ENCODE measurements around the gene ARGLU1. TPM values are rescaled to one million over a fixed set of nuclear protein-coding genes. Genes with fewer than 3 reads are reported as not detected.
A peak's percentile ranks its signal among the peaks of the same experiment; 100 is the strongest.

Gene ARGLU1
- total and polyA plus RNA-seq, 2 experiments from 2014 or later: 108 to 166 TPM

DNA sequence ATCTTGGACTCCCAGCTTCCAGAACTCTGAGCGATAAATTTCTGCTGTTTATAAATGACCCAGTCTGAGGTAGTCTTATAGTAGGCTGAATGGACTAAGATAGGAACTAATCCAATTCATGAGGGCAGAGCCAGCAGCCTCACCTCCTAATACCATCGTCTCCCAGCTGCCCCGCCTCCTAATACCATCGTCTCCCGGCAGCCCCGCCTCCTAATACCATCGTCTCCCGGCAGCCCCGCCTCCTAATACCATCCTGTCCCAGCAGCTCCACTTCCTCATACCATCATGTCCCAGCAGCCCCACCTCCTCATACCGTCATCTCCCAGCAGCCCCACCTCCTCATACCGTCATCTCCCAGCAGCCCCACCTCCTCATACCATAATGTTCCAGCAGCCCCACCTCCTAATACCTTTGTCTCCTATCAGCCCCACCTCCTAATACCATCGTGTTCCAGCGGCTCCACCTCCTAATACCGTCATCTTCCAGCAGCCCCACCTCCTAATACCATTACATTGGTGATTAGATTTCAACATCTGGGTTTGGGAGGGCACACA, 2.4 kb upstream of the ARGLU1 start:
- Mint-ChIP-seq H3K4me3 (peak overlapping the region; percentile 39), H3K27ac (peak overlapping the region; percentile 91)

More for the DNA sequence above, 2.4 kb upstream of the ARGLU1 start:
- no peaks in the 10 kb centered on the region for H3K36me3 ChIP-seq (ENCODE audit: insufficient read depth)
- H4K20me1 ChIP-seq (replicated peaks; ENCODE audit: insufficient read depth): peaks cover 16% of the 10 kb centered on the region
- no peaks in the 10 kb centered on the region for H3K27me3 ChIP-seq (ENCODE audit: insufficient read depth)
- no peak overlapping the region for H3K27ac ChIP-seq (ENCODE audit: low read depth)
- peaks cover 36% of the 10 kb centered on the region for H3K79me2 ChIP-seq (replicated peaks; ENCODE audit: insufficient read depth)
- peaks cover 21% of the 10 kb centered on the region for H3K4me1 ChIP-seq (ENCODE audit: insufficient read depth)
- H3K4me3 ChIP-seq: peak overlapping the region; percentile 28; the same call in 1 of the 2 replicates
- H3F3A ChIP-seq (replicated peaks; ENCODE audit: low read depth): no peaks in the 10 kb centered on the region
- peak; percentile 95 for DNase-seq (ENCODE audit: low spot score)
- Mint-ChIP-seq H3K36me3 (ENCODE audit: low read depth) (peaks cover 4% of the 10 kb centered on the region; the same call in 2 of the 3 replicates), H3K9me3 (no peaks in the 10 kb centered on the region; the same call in 2 of the 3 replicates), H3K4me1 (peaks cover 17% of the 10 kb centered on the region; the same call in 2 of the 3 replicates), H3K27me3 (ENCODE audit: insufficient read depth, low read depth, poor library complexity) (peaks cover 11% of the 10 kb centered on the region)
- TF ChIP-seq EZH2 (IDR thresholded peaks at IDR 0.05; ENCODE audit: low read depth, unreplicated experiment) (no peak), CREB1 (CRISPR knock-in tag; IDR thresholded peaks at IDR 0.05; ENCODE audit: low read depth) (peak; percentile 80), ZNF462 (CRISPR knock-in tag; IDR thresholded peaks at IDR 0.05) (no peak), POLR2AphosphoS5 (IDR thresholded peaks at IDR 0.05; ENCODE audit: low read depth) (peak; percentile 18; the same call in 1 of the 2 replicates)
- TF ChIP-seq, protein P1, sequence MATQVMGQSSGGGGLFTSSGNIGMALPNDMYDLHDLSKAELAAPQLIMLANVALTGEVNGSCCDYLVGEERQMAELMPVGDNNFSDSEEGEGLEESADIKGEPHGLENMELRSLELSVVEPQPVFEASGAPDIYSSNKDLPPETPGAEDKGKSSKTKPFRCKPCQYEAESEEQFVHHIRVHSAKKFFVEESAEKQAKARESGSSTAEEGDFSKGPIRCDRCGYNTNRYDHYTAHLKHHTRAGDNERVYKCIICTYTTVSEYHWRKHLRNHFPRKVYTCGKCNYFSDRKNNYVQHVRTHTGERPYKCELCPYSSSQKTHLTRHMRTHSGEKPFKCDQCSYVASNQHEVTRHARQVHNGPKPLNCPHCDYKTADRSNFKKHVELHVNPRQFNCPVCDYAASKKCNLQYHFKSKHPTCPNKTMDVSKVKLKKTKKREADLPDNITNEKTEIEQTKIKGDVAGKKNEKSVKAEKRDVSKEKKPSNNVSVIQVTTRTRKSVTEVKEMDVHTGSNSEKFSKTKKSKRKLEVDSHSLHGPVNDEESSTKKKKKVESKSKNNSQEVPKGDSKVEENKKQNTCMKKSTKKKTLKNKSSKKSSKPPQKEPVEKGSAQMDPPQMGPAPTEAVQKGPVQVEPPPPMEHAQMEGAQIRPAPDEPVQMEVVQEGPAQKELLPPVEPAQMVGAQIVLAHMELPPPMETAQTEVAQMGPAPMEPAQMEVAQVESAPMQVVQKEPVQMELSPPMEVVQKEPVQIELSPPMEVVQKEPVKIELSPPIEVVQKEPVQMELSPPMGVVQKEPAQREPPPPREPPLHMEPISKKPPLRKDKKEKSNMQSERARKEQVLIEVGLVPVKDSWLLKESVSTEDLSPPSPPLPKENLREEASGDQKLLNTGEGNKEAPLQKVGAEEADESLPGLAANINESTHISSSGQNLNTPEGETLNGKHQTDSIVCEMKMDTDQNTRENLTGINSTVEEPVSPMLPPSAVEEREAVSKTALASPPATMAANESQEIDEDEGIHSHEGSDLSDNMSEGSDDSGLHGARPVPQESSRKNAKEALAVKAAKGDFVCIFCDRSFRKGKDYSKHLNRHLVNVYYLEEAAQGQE (IDR thresholded peaks at IDR 0.05; ENCODE audit: unreplicated experiment): no peak
- peak; percentile 76 for ATAC-seq
- H2AFZ ChIP-seq: no peak overlapping the region
- peak overlapping the region; percentile 65 for H3K4me2 ChIP-seq
- peaks cover 5% of the 10 kb centered on the region; the same call in 1 of the 2 replicates for H3K9me2 ChIP-seq (ENCODE audit: insufficient read depth)

Data from GM23338 (cell line).